Cardiac muscle cell (in vitro differentiated cells and primary cell): ENCODE results near the gene SPOCK2. TPM values are rescaled to one million over a fixed set of nuclear protein-coding genes. Genes with fewer than 3 reads are reported as not detected.
"Not testable (repeated sequence)": the region's sequence is repeated elsewhere in the genome, so short reads cannot be mapped to it uniquely, and the experiment has no call there.

Experiments
- DNase-seq, 2 donors: peaks; one replicate each; pipeline versions ENCODE4 v3.0.0 to v3.0.0-alpha.2; 2010 to 2017; ENCODE audit warnings: low read depth in 1 of 2, low spot score in 1 of 2
- H3K27ac ChIP-seq: fragments of 200-600 bp; sonication (generic); 2 replicates; pipeline ENCODE4 v1.5.1; 2016
- H3K27me3 ChIP-seq: fragments of 200-600 bp; sonication (generic); 2 replicates; pipeline ENCODE4 v1.6.0; 2016; ENCODE audit warnings: control low read depth
- H3K36me3 ChIP-seq: fragments of 200-600 bp; sonication (generic); 2 replicates; pipeline ENCODE4 v1.5.1; 2016; ENCODE audit warnings: control low read depth
- H3K4me1 ChIP-seq: fragments of 200-600 bp; sonication (generic); 2 replicates; pipeline ENCODE4 v1.8.1; 2017; ENCODE audit warnings: low read depth, mild to moderate bottlenecking, mixed run types
- H3K4me3 ChIP-seq: fragments of 200-600 bp; sonication (generic); 2 replicates; pipeline ENCODE4 v1.5.1; 2016; ENCODE audit warnings: mild to moderate bottlenecking
- H3K9me3 ChIP-seq: fragments of 200-600 bp; sonication (generic); 2 replicates; pipeline ENCODE4 v1.5.1; 2017; ENCODE audit warnings: low read depth, mild to moderate bottlenecking, control low read depth
- CTCF ChIP-seq: IDR thresholded peaks from 2 replicates; pipeline ENCODE4 v1.5.1; 2012; ENCODE audit warnings: low read depth, mild to moderate bottlenecking, low read length
- polyA plus RNA-seq: library from polyadenylated mRNA; unstranded; fragments of >200 nt; fragmentation: Nextera tagmentation; extraction: Ambion mirVana; gene quantifications from 2 replicates; pipeline ENCODE4 v1.2.1, GENCODE V29; 2016
- total RNA-seq: library from RNA; depleted of rRNA; stranded (reverse); fragments of >200 nt; gene quantifications from 2 replicates; pipeline ENCODE4 v1.2.3, GENCODE V29; 2016

SPOCK2 gene
- total and polyA plus RNA-seq, 2 experiments from 2014 or later, result 3.9 to 5.0 TPM

- Histone ChIP-seq H3K4me1 (peaks cover 4% of the 10 kb centered on the region), H3K27ac (no peak overlapping the region), H3K36me3 (no peaks in the 10 kb centered on the region), H3K9me3 (no peaks in the 10 kb centered on the region), H3K27me3 (no peaks in the 10 kb centered on the region), H3K4me3 (no peak overlapping the region)
- no peak for TF ChIP-seq CTCF
- DNase-seq, result no peak
These were observed 26.5 kb upstream of the SPOCK2 start for GRCh38 chr10:72114706-72115450.

GRCh38 chr10:72110673-72111401 lies 22.5 kb upstream of the SPOCK2 start:
- Histone ChIP-seq H3K4me1 (peaks cover 18% of the 10 kb centered on the region), H3K27ac (no peak overlapping the region), H3K4me3 (no peak overlapping the region), H3K9me3 (no peaks in the 10 kb centered on the region), H3K27me3 (no peaks in the 10 kb centered on the region), H3K36me3 (no peaks in the 10 kb centered on the region)
- no peak for DNase-seq
- TF ChIP-seq CTCF, result no peak

- DNase-seq, result no peak
- Histone ChIP-seq H3K4me3 (no peak overlapping the region), H3K36me3 (no peaks in the 10 kb centered on the region), H3K9me3 (no peaks in the 10 kb centered on the region), H3K27me3 (no peaks in the 10 kb centered on the region), H3K4me1 (peaks cover 18% of the 10 kb centered on the region), H3K27ac (peak overlapping the region; percentile 72)
- TF ChIP-seq CTCF, result no peak
These were observed 21.3 kb upstream of the SPOCK2 start for GRCh38 chr10:72109636-72110157.

GRCh38 chr10:72108830-72109635 lies 20.7 kb upstream of the SPOCK2 start:
- peak overlapping the region; percentile 72 for H3K27ac ChIP-seq
- H3K36me3 ChIP-seq, result no peaks in the 10 kb centered on the region
- DNase-seq, result peak in 1 of 2 donors; percentile 37
- H3K9me3 ChIP-seq, result no peaks in the 10 kb centered on the region
- TF ChIP-seq CTCF, result no peak
- H3K4me3 ChIP-seq, result no peak overlapping the region
- H3K27me3 ChIP-seq, result no peaks in the 10 kb centered on the region
- H3K4me1 ChIP-seq, result peaks cover 18% of the 10 kb centered on the region

GRCh38 chr10:72108004-72108370 lies 19.6 kb upstream of the SPOCK2 start:
- Histone ChIP-seq H3K4me1 (peaks cover 18% of the 10 kb centered on the region), H3K27ac (peak overlapping the region; percentile 50)
- not testable (repeated sequence) for DNase-seq, H3K27me3 ChIP-seq, H3K36me3 ChIP-seq, H3K9me3 ChIP-seq, H3K4me3 ChIP-seq
